22Rv1 (cell line): ENCODE measurements around the gene TLR9.

ENCODE experiments used
- H3K27ac ChIP-seq: fragments of 450-650 bp; 2 replicates; pipeline ENCODE4 v1.5.1; 2017
- CTCF ChIP-seq: fragments of 450-650 bp; IDR thresholded peaks from 2 replicates; pipeline ENCODE4 v1.5.1; 2017; ENCODE audit warnings: mild to moderate bottlenecking
- ZFX ChIP-seq: fragments of 450-650 bp; IDR thresholded peaks from 2 replicates; pipeline ENCODE4 v1.6.1; 2017; ENCODE audit warnings: antibody characterized with exemption, borderline replicate concordance

The TLR9 gene

GRCh38 chr3:52246728-52247408 is 21.4 kb upstream of the TLR9 start:
- peak overlapping the region; percentile 38 for H3K27ac ChIP-seq
- TF ChIP-seq ZFX (no peak), CTCF (no peak)

GRCh38 chr3:52246264-52246620 is 20.8 kb upstream of the TLR9 start:
- H3K27ac ChIP-seq = peak overlapping the region; percentile 38
- TF ChIP-seq ZFX (no peak), CTCF (no peak)

- peak within 1 kb of the TSS; percentile 38 for H3K27ac ChIP-seq
Observed at GRCh38 chr3:52245322-52246263, 20.1 kb upstream of the TLR9 start, which contains the start of gene PPM1M. Gene PPM1M (plus strand): TSS chr3:52245759. CDS start chr3:52245825, 66 bp downstream.

GRCh38 chr3:52243791-52244628 is 18.6 kb upstream of the TLR9 start:
- TF ChIP-seq ZFX (no peak), CTCF (no peak)
- H3K27ac ChIP-seq = no peak overlapping the region

More at GRCh38 chr3:52245322-52246263, 20.1 kb upstream of the TLR9 start, which contains the start of gene PPM1M:
- no peak for TF ChIP-seq ZFX
- TF ChIP-seq CTCF = no peak

- TF ChIP-seq ZFX (no peak), CTCF (no peak)
- H3K27ac ChIP-seq = no peak overlapping the region
Observed at GRCh38 chr3:52242039-52242438, 16.6 kb upstream of the TLR9 start.

GRCh38 chr3:52240886-52241370 is 15.5 kb upstream of the TLR9 start:
- H3K27ac ChIP-seq = peak overlapping the region; percentile 79
- TF ChIP-seq CTCF = no peak
- TF ChIP-seq ZFX = no peak
